HG03460 (cell line): ENCODE data around the gene ST3GAL2.
A peak's percentile ranks its signal among the peaks of the same experiment; 100 is the strongest.
"Not testable (repeated sequence)": the region's sequence is repeated elsewhere in the genome, so short reads cannot be mapped to it uniquely, and the experiment has no call there.

Experiments used
- ATAC-seq: cut with Tn5 transposase; IDR thresholded peaks from one replicate; pipeline ENCODE4 v1.9.1; 2021; ENCODE audit not compliant: unreplicated experiment

Gene ST3GAL2

GRCh38 chr16:70418274-70418992 lies 20.5 kb downstream of the ST3GAL2 start:
- no peak for ATAC-seq

GRCh38 chr16:70417661-70418060 lies 21.2 kb downstream of the ST3GAL2 start:
- no peak for ATAC-seq

GRCh38 chr16:70416748-70417616 lies 21.9 kb downstream of the ST3GAL2 start:
- peak; percentile 73 for ATAC-seq

GRCh38 chr16:70413572-70413971 lies 25.3 kb downstream of the ST3GAL2 start:
- not testable (repeated sequence) for ATAC-seq

- ATAC-seq, result no peak
Observed at GRCh38 chr16:70412385-70412784, 26.5 kb downstream of the ST3GAL2 start.

GRCh38 chr16:70410734-70411133 lies 28.2 kb downstream of the ST3GAL2 start:
- no peak for ATAC-seq

- no peak for ATAC-seq
Observed at GRCh38 chr16:70407811-70408274, 31.1 kb downstream of the ST3GAL2 start.

- not testable (repeated sequence) for ATAC-seq
Observed at GRCh38 chr16:70406104-70406503, 32.8 kb downstream of the ST3GAL2 start.

GRCh38 chr16:70402916-70403659 lies 35.8 kb downstream of the ST3GAL2 start:
- no peak for ATAC-seq

GRCh38 chr16:70399951-70400350 lies 38.9 kb downstream of the ST3GAL2 start:
- no peak for ATAC-seq

GRCh38 chr16:70399381-70399780 lies 39.5 kb downstream of the ST3GAL2 start:
- ATAC-seq, result no peak

GRCh38 chr16:70398177-70398743 lies 40.6 kb downstream of the ST3GAL2 start:
- ATAC-seq, result no peak

- ATAC-seq, result no peak
Observed at GRCh38 chr16:70396246-70396904, 42.5 kb downstream of the ST3GAL2 start.

- ATAC-seq, result no peak
Observed at GRCh38 chr16:70395345-70395901, 43.5 kb downstream of the ST3GAL2 start.

- no peak for ATAC-seq
Observed at GRCh38 chr16:70394853-70395252, 44.0 kb downstream of the ST3GAL2 start.

- no peak for ATAC-seq
Observed at GRCh38 chr16:70393662-70394061, 45.2 kb downstream of the ST3GAL2 start.

- ATAC-seq, result no peak
Observed at GRCh38 chr16:70392606-70393005, 46.3 kb downstream of the ST3GAL2 start.

GRCh38 chr16:70391881-70392481 lies 46.9 kb downstream of the ST3GAL2 start:
- ATAC-seq, result no peak

- no peak for ATAC-seq
Observed at GRCh38 chr16:70391446-70391845, 47.5 kb downstream of the ST3GAL2 start.

GRCh38 chr16:70390774-70391173 lies 48.1 kb downstream of the ST3GAL2 start:
- ATAC-seq, result no peak
